GM23248 (cell line): ENCODE data around the gene IER3. TPM values are rescaled to one million over a fixed set of nuclear protein-coding genes. Genes with fewer than 3 reads are reported as not detected.
A peak's percentile ranks its signal among the peaks of the same experiment; 100 is the strongest.
"Not testable (repeated sequence)": the region's sequence is repeated elsewhere in the genome, so short reads cannot be mapped to it uniquely, and the experiment has no call there.

Source experiments
- DNase-seq: peaks from one replicate; pipeline ENCODE4 v3.0.0-alpha.2; 2015
- H2AFZ ChIP-seq: fragments of 200-600 bp; sonication (generic); 2 replicates; pipeline ENCODE4 v1.6.1; 2016; ENCODE audit warnings: antibody characterized with exemption
- H3F3A ChIP-seq: fragments of 200-600 bp; sonication (generic); 2 replicates; pipeline ENCODE4 v1.6.1; 2016; ENCODE audit warnings: mild to moderate bottlenecking, antibody characterized with exemption, mixed run types; ENCODE audit not compliant: insufficient read depth
- H3K27ac ChIP-seq: fragments of 200-600 bp; sonication (generic); 2 replicates; pipeline ENCODE4 v1.5.1; 2016; ENCODE audit warnings: mild to moderate bottlenecking
- H3K27me3 ChIP-seq: fragments of 200-600 bp; sonication (generic); replicated peaks from 2 replicates; pipeline ENCODE4 v1.6.1; 2016; ENCODE audit warnings: mild to moderate bottlenecking; ENCODE audit not compliant: insufficient read depth
- H3K36me3 ChIP-seq: fragments of 200-600 bp; sonication (generic); 2 replicates; pipeline ENCODE4 v1.6.1; 2016; ENCODE audit warnings: low read depth, mild to moderate bottlenecking
- H3K4me1 ChIP-seq: fragments of 200-600 bp; sonication (generic); 2 replicates; pipeline ENCODE4 v1.6.1; 2016; ENCODE audit warnings: mild to moderate bottlenecking; ENCODE audit not compliant: insufficient read depth
- H3K4me2 ChIP-seq: fragments of 200-600 bp; sonication (generic); one replicate; pipeline ENCODE4 v1.6.1; 2016; ENCODE audit warnings: mild to moderate bottlenecking; ENCODE audit not compliant: unreplicated experiment
- H3K4me3 ChIP-seq: fragments of 200-600 bp; sonication (generic); 2 replicates; pipeline ENCODE4 v1.5.1; 2016; ENCODE audit warnings: mild to moderate bottlenecking
- H3K79me2 ChIP-seq: fragments of 200-600 bp; sonication (generic); 2 replicates; pipeline ENCODE4 v1.6.1; 2016; ENCODE audit warnings: mild to moderate bottlenecking; ENCODE audit not compliant: insufficient read depth
- H3K9ac ChIP-seq: fragments of 200-600 bp; sonication (generic); 2 replicates; pipeline ENCODE4 v1.6.1; 2016; ENCODE audit warnings: mild to moderate bottlenecking
- H3K9me2 ChIP-seq: fragments of 200-600 bp; sonication (generic); 2 replicates; pipeline ENCODE4 v1.6.1; 2016; ENCODE audit warnings: mixed run types, mild to moderate bottlenecking, moderate library complexity; ENCODE audit not compliant: insufficient read depth
- H3K9me3 ChIP-seq: fragments of 200-600 bp; sonication (generic); one replicate; pipeline ENCODE4 v1.6.1; 2017; ENCODE audit warnings: low read depth
- H4K20me1 ChIP-seq: fragments of 200-600 bp; sonication (generic); 2 replicates; pipeline ENCODE4 v1.6.0; 2016; ENCODE audit not compliant: insufficient read depth
- EZH2 ChIP-seq: fragments of 200-600 bp; sonication (generic); IDR thresholded peaks from 2 replicates; pipeline ENCODE4 v1.6.1; 2018; ENCODE audit warnings: antibody characterized with exemption, mild to moderate bottlenecking; ENCODE audit not compliant: insufficient read depth, poor library complexity, severe bottlenecking
- EZH2phosphoT487 ChIP-seq: fragments of 200-600 bp; sonication (generic); IDR thresholded peaks from 2 replicates; pipeline ENCODE4 v1.6.1; 2018; ENCODE audit warnings: antibody characterized with exemption, moderate library complexity, mild to moderate bottlenecking, low read depth; ENCODE audit not compliant: insufficient read depth
- WGBS, 2 experiments: methylation state at CpG; one replicate each; pipeline ENCODE4 v1.1.6; 2015 to 2017; ENCODE audit warnings: low lambda C conversion rate in 2 of 2, low coverage in 1 of 2; ENCODE audit errors: missing lambda C conversion rate in 2 of 2; 5-methylcytosine and 5-hydroxymethylcytosine counted together
- in situ Hi-C: fragments of 300-500 bp; cut with MboI; formaldehyde crosslinking; loops from 2 replicates; pipeline ENCODE4 v1.15.0; 2020
- polyA plus RNA-seq: library from polyadenylated mRNA; unstranded; fragments of >200 nt; fragmentation: Nextera tagmentation; extraction: Ambion mirVana; gene quantifications from 2 replicates; pipeline ENCODE4 v1.2.1, GENCODE V29; 2016
- total RNA-seq: library from RNA; depleted of rRNA; stranded (reverse); fragments of >200 nt; shearing (Covaris generic); gene quantifications from 2 replicates; pipeline ENCODE4 v1.2.3, GENCODE V29; 2014

IER3 gene
- total and polyA plus RNA-seq, 2 experiments from 2014 or later = 82.1 to 148 TPM

- Histone ChIP-seq H3K36me3 (peaks cover 50% of the 10 kb centered on the region), H3K79me2 (peaks cover 51% of the 10 kb centered on the region), H4K20me1 (peaks cover 19% of the 10 kb centered on the region; the same call in 1 of the 2 replicates), H3K4me3 (peak overlapping the region; percentile 97), H3F3A (peaks cover 88% of the 10 kb centered on the region), H2AFZ (no peak overlapping the region), H3K27me3 (no peaks in the 10 kb centered on the region), H3K9me2 (no peaks in the 10 kb centered on the region), H3K4me2 (peak overlapping the region; percentile 93), H3K27ac (peak overlapping the region; percentile 95), H3K9me3 (no peaks in the 10 kb centered on the region), H3K9ac (peak overlapping the region; percentile 99), H3K4me1 (peaks cover 49% of the 10 kb centered on the region)
- peak; percentile 36 for DNase-seq
- TF ChIP-seq EZH2phosphoT487 = no peak
- no peak for TF ChIP-seq EZH2
- WGBS, 2 experiments = 22 to 24% methylated on average over 6 of the region's 6 CpGs
- in situ Hi-C loops = loop anchor here (25.0 kb wide), 1 partner anchor 362 kb away; no protein-coding TSS in a partner anchor
Measured at GRCh38 chr6:30724906-30725667, 19.3 kb downstream of the IER3 start.

GRCh38 chr6:30723843-30724741 lies 20.3 kb downstream of the IER3 start:
- H3K27me3 ChIP-seq, H3K9me3 ChIP-seq, in situ Hi-C loops, H3K9me2 ChIP-seq, H2AFZ ChIP-seq: not testable (repeated sequence)
- H3K79me2 ChIP-seq = peaks cover 58% of the 10 kb centered on the region
- peaks cover 40% of the 10 kb centered on the region for H3K36me3 ChIP-seq
- DNase-seq = peak; percentile 35
- H3K4me1 ChIP-seq = peaks cover 51% of the 10 kb centered on the region
- peaks cover 19% of the 10 kb centered on the region; the same call in 1 of the 2 replicates for H4K20me1 ChIP-seq
- H3K4me3 ChIP-seq = peak overlapping the region; percentile 97
- H3F3A ChIP-seq = peaks cover 86% of the 10 kb centered on the region
- peak overlapping the region; percentile 99 for H3K9ac ChIP-seq
- H3K4me2 ChIP-seq = peak overlapping the region; percentile 93
- H3K27ac ChIP-seq = peak overlapping the region; percentile 95
- 32 to 33% methylated on average over 29 of the region's 29 CpGs for WGBS, 2 experiments

- Histone ChIP-seq H3K79me2 (peaks cover 66% of the 10 kb centered on the region), H3F3A (peaks cover 86% of the 10 kb centered on the region), H3K4me3 (peak overlapping the region; percentile 97), H3K9ac (peak overlapping the region; percentile 99), H3K4me2 (peak overlapping the region; percentile 93), H3K27ac (peak overlapping the region; percentile 95), H3K4me1 (peaks cover 57% of the 10 kb centered on the region), H4K20me1 (peaks cover 19% of the 10 kb centered on the region; the same call in 1 of the 2 replicates), H3K36me3 (peaks cover 37% of the 10 kb centered on the region)
- H2AFZ ChIP-seq, H3K9me2 ChIP-seq, DNase-seq, H3K9me3 ChIP-seq, H3K27me3 ChIP-seq, in situ Hi-C loops: not testable (repeated sequence)
- 42 to 53% methylated on average over 16 of the region's 16 CpGs for WGBS, 2 experiments
Measured at GRCh38 chr6:30723159-30723842, 21.0 kb downstream of the IER3 start.
